Measurements from ENCODE around the gene CDK15.
"Not testable (repeated sequence)": the region's sequence is repeated elsewhere in the genome, so short reads cannot be mapped to it uniquely, and the experiment has no call there.

Gene CDK15

DNA sequence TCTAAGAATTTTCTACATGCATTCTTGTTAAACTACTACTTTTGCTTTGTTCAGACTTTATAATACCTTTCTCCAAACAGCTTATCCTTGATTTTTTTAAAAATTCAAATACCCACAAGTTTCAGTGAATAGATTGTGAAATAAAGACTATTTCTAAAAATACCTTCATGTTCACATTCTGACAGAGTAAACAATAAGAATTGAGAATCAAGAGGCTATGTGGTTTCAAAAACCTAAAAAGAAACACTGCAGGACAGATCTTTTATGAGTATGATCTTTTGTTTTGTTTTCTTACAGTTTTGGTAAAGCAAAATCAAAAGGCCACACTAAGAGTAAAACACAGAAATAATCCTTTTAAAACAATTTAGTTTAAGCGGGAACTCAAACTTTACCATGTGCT is 46.8 kb upstream of the CDK15 start:
- TF ChIP-seq, protein P1, sequence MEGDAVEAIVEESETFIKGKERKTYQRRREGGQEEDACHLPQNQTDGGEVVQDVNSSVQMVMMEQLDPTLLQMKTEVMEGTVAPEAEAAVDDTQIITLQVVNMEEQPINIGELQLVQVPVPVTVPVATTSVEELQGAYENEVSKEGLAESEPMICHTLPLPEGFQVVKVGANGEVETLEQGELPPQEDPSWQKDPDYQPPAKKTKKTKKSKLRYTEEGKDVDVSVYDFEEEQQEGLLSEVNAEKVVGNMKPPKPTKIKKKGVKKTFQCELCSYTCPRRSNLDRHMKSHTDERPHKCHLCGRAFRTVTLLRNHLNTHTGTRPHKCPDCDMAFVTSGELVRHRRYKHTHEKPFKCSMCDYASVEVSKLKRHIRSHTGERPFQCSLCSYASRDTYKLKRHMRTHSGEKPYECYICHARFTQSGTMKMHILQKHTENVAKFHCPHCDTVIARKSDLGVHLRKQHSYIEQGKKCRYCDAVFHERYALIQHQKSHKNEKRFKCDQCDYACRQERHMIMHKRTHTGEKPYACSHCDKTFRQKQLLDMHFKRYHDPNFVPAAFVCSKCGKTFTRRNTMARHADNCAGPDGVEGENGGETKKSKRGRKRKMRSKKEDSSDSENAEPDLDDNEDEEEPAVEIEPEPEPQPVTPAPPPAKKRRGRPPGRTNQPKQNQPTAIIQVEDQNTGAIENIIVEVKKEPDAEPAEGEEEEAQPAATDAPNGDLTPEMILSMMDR (IDR thresholded peaks at IDR 0.05; ENCODE audit: insufficient read depth, low read length, poor library complexity, severe bottlenecking) = no peak
- H3K4me2 ChIP-seq (ENCODE audit: low read depth, low read length, poor library complexity, severe bottlenecking) = no peak overlapping the region
- no peaks in the 10 kb centered on the region for H3K9me2 ChIP-seq (replicated peaks; ENCODE audit: insufficient read depth, low read length)
- no peaks in the 10 kb centered on the region for H3K79me2 ChIP-seq (ENCODE audit: insufficient read depth, low read length)
- no peaks in the 10 kb centered on the region for H3F3A ChIP-seq (ENCODE audit: insufficient read depth)
- no peak overlapping the region for H2AFZ ChIP-seq (ENCODE audit: low read depth, low read length, severe bottlenecking)
- no peak overlapping the region for H3K4me3 ChIP-seq (ENCODE audit: insufficient read depth, low read length, poor library complexity, severe bottlenecking)
- no peak overlapping the region for H3K27ac ChIP-seq (ENCODE audit: low read depth, low read length)
- no peaks in the 10 kb centered on the region; the same call in 1 of the 2 replicates for H3K36me3 ChIP-seq (ENCODE audit: low read length)
- H3K27me3 ChIP-seq (ENCODE audit: low read length) = no peaks in the 10 kb centered on the region
- H4K20me1 ChIP-seq (ENCODE audit: low read depth, low read length) = no peaks in the 10 kb centered on the region
- no peak overlapping the region for H3K9ac ChIP-seq (ENCODE audit: low read length)
- no peaks in the 10 kb centered on the region for H3K9me3 ChIP-seq (ENCODE audit: insufficient read depth, low read length)

DNA sequence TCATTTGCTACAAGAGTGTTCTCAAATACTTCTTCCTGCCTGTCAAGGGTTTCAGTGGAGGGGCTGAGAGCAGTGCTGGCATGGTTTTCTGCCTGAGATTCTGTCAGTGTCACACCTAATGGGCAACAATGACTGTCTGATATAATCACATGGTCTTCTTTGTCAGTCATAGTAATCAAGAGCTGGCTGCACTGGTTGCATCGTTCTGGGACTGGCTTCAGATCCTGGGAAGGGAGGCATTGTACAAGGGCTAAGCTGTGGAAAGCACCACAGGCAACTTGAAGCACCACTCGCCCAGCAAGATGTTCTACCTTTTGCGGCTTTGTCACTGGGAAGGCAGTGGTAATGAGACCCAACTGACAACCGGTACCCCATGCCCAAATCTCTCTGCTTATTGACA is 45.2 kb upstream of the CDK15 start:
- TF ChIP-seq, protein P1 (IDR thresholded peaks at IDR 0.05; ENCODE audit: insufficient read depth, low read length, poor library complexity, severe bottlenecking) = no peak
- no peak for TF ChIP-seq EZH2phosphoT487 (conservative IDR thresholded peaks at IDR 0.05; ENCODE audit: low read length)
- H4K20me1 ChIP-seq (ENCODE audit: low read depth, low read length) = no peaks in the 10 kb centered on the region
- no peaks in the 10 kb centered on the region for H3K9me2 ChIP-seq (replicated peaks; ENCODE audit: insufficient read depth, low read length)
- no peaks in the 10 kb centered on the region for H3K27me3 ChIP-seq (ENCODE audit: low read length)
- no peak overlapping the region for H3K27ac ChIP-seq (ENCODE audit: low read depth, low read length)
- no peaks in the 10 kb centered on the region for H3F3A ChIP-seq (ENCODE audit: insufficient read depth)
- H3K79me2 ChIP-seq (ENCODE audit: insufficient read depth, low read length) = no peaks in the 10 kb centered on the region
- H3K4me2 ChIP-seq (ENCODE audit: low read depth, low read length, poor library complexity, severe bottlenecking) = no peak overlapping the region
- H3K9ac ChIP-seq (ENCODE audit: low read length) = no peak overlapping the region
- no peak overlapping the region for H2AFZ ChIP-seq (ENCODE audit: low read depth, low read length, severe bottlenecking)
- H3K4me3 ChIP-seq (ENCODE audit: insufficient read depth, low read length, poor library complexity, severe bottlenecking) = no peak overlapping the region
- no peaks in the 10 kb centered on the region for H3K9me3 ChIP-seq (ENCODE audit: insufficient read depth, low read length)
- no peaks in the 10 kb centered on the region; the same call in 1 of the 2 replicates for H3K36me3 ChIP-seq (ENCODE audit: low read length)

DNA sequence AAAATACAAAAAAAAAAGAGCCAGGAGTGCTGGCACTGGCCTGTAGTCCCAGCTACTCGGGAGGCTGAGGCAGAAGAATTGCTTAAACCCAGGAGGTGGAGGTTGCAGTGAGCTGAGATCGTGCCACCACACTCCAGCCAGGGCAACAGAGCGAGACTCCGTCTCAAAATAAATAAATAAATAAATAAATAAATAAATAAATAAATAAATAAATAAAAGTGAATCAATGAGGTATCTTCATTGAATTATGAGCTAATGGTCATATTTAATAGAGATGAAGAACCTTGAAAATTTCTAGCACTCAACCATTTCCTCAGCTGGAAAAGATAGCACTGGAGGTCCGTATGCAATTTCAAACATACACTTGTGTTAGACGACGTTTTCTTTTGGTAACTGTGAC is 41.9 kb upstream of the CDK15 start:
- not testable (repeated sequence) for H3K36me3 ChIP-seq (ENCODE audit: low read length); H3K4me3 ChIP-seq (ENCODE audit: insufficient read depth, low read length, poor library complexity, severe bottlenecking); H3K9ac ChIP-seq (ENCODE audit: low read length); H3K9me2 ChIP-seq (replicated peaks; ENCODE audit: insufficient read depth, low read length); H3K27ac ChIP-seq (ENCODE audit: low read depth, low read length); H3K9me3 ChIP-seq (ENCODE audit: insufficient read depth, low read length); H3K4me2 ChIP-seq (ENCODE audit: low read depth, low read length, poor library complexity, severe bottlenecking); H4K20me1 ChIP-seq (ENCODE audit: low read depth, low read length); H3K79me2 ChIP-seq (ENCODE audit: insufficient read depth, low read length); H3K27me3 ChIP-seq (ENCODE audit: low read length); H3F3A ChIP-seq (ENCODE audit: insufficient read depth); H2AFZ ChIP-seq (ENCODE audit: low read depth, low read length, severe bottlenecking)

DNA sequence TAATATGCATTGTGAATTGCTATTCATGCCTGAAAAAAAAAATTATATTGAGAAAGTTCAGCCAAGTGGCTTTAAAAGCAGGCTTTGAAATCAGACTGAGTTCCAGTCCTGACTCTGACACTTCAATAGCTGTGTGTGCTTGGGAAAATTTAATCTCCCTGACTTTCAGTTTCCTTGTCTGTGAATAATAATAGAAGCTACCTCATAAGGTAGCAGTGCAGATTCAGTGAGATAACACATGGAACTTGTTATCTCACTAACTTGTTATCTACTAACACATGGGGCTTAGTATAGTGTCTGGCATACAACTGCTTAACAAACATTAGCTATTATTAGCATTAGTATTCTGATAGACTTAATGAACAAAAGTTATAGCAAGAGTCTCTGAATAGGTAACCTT is 40.5 kb upstream of the CDK15 start:
- Histone ChIP-seq H3K4me3 (ENCODE audit: insufficient read depth, low read length, poor library complexity, severe bottlenecking) (no peak overlapping the region), H2AFZ (ENCODE audit: low read depth, low read length, severe bottlenecking) (no peak overlapping the region), H3K9ac (ENCODE audit: low read length) (no peak overlapping the region), H3K4me2 (ENCODE audit: low read depth, low read length, poor library complexity, severe bottlenecking) (no peak overlapping the region), H3F3A (ENCODE audit: insufficient read depth) (no peaks in the 10 kb centered on the region), H4K20me1 (ENCODE audit: low read depth, low read length) (no peaks in the 10 kb centered on the region), H3K36me3 (ENCODE audit: low read length) (no peaks in the 10 kb centered on the region), H3K27ac (ENCODE audit: low read depth, low read length) (no peak overlapping the region), H3K9me2 (replicated peaks; ENCODE audit: insufficient read depth, low read length) (no peaks in the 10 kb centered on the region), H3K27me3 (ENCODE audit: low read length) (no peaks in the 10 kb centered on the region), H3K9me3 (ENCODE audit: insufficient read depth, low read length) (no peaks in the 10 kb centered on the region), H3K79me2 (ENCODE audit: insufficient read depth, low read length) (no peaks in the 10 kb centered on the region)
- no peak for TF ChIP-seq EZH2phosphoT487 (conservative IDR thresholded peaks at IDR 0.05; ENCODE audit: low read length)
- TF ChIP-seq, protein P1 (IDR thresholded peaks at IDR 0.05; ENCODE audit: insufficient read depth, low read length, poor library complexity, severe bottlenecking) = no peak

All from SU-DHL-6 (cell line).